ENCODE results near the gene SGO2.

GRCh38 chr2:200617156-200618053 is 91.4 kb downstream of the SGO2 start:
- no peak for TF ChIP-seq POLR2A (IDR thresholded peaks at IDR 0.05)
- no peak for TF ChIP-seq CTCF (IDR thresholded peaks at IDR 0.05)
- TF ChIP-seq POLR2AphosphoS5 (IDR thresholded peaks at IDR 0.05; ENCODE audit: insufficient read depth in 1 of 2, low read depth in 1 of 2), result no peak
